ENCODE measurements around the gene FAM177A1. TPM values are rescaled to one million over a fixed set of nuclear protein-coding genes. Genes with fewer than 3 reads are reported as not detected.
A peak's percentile ranks its signal among the peaks of the same experiment; 100 is the strongest.
"Not testable (repeated sequence)": the region's sequence is repeated elsewhere in the genome, so short reads cannot be mapped to it uniquely, and the experiment has no call there.

The FAM177A1 gene
- total and polyA plus RNA-seq, 4 donors = 70.7 to 96.4 (median 83.2) TPM

DNA sequence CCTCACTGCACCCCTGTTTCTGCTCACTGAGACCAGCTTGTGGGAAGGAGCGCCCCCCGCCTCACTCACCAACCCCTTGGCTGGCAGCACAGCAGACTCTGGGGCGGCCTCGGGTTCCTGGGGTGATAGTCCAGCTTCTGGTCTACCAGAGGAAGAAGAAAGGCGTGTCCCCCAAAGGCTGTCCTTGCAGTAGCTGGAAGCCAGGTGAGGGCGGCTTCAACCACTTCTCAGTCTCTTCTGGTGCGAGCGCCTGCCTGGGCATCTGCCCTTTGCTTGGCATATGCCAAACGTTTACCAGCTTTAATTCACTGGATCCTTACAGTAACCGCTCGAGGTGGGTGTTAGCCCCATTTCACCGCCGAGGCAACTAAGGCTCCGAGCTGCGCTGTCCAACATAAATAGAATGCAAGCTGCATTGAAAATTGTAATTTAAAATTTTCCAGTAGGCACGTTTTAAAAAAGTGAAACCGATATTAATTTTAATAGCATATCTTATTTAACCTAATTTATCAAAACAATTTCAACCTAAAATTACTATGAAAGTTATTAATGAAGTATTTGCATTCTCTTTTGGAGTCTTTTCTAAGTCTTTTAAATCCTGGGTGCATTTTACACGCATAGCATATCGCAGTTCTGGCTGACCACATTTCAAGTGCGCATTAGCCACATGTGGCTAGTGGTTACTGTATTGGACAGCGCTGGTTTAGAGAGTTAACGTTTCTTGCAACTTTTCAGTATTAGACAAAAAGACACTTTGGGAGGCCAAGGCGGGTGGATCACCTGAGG is 872 bp downstream of the FAM177A1 start:
- intact Hi-C loops (cut with DNase I) = loop anchor here (2.0 to 5.0 kb wide), 3 partner anchors 65 to 75 kb away; partner anchors contain the start of genes PPP2R3C (in 2 of the 2), SRP54 (in 2 of the 2) and PRORP (in 1 of the 2)

DNA sequence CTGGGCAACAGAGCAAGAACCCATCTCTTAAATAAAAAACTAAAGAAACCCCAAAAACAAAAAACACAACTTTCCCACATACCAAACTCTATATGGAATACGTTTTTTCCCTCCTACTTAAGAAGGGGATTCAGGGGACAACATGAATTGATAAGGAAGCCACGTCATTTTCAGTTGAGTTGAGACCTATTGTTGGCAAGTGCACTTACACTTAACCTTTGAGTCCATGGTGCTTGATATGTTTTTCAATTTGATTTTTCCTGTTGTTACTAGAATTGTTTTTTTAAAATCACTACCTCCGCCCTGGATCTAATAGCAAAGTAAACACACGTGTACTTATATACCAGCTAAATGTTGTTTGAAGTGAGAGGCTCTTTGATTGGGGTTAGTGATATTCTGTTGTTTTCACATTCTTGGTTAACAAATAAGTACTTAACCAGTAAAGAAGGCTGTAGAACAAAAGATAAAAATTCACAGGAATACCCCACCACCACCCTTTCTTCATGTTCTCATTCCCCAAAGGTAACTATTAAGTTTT is 2.0 kb downstream of the FAM177A1 start:
- H3K9me3 ChIP-seq (ENCODE audit: control insufficient read depth, low read length) = no peaks in the 10 kb centered on the region
- H3K4me3 ChIP-seq (ENCODE audit: low read length in 2 of 2) = no peak overlapping the region
- no peak overlapping the region for H3K27ac ChIP-seq (ENCODE audit: low read depth in 1 of 2, low read length in 2 of 2)
- intact Hi-C loops (cut with DNase I) = loop anchor here (2.0 to 5.0 kb wide), 3 partner anchors 66 to 74 kb away; partner anchors contain the start of genes PPP2R3C (in 2 of the 2), SRP54 (in 2 of the 2) and PRORP (in 1 of the 2)
- peaks cover 0 to 6% of the 10 kb centered on the region in 2 donors for H3K4me1 ChIP-seq (ENCODE audit: control insufficient read depth in 1 of 2, insufficient read depth in 2 of 2, low read length in 2 of 2)
- ATAC-seq (ENCODE audit: low FRiP score) (no peak), DNase-seq (no peak)
- H3K36me3 ChIP-seq (ENCODE audit: control insufficient read depth in 1 of 2, insufficient read depth in 2 of 2, low read length in 1 of 2) = no peaks in the 10 kb centered on the region
- no peaks in the 10 kb centered on the region for H3K27me3 ChIP-seq (ENCODE audit: control insufficient read depth in 1 of 2, insufficient read depth in 2 of 2, low read length in 1 of 2)
- 50 to 66% methylated on average over 4 of the region's 4 CpGs for WGBS, 2 donors

More for the DNA sequence above, 872 bp downstream of the FAM177A1 start:
- no peaks in the 10 kb centered on the region for H3K9me3 ChIP-seq (ENCODE audit: control insufficient read depth, low read length)
- ATAC-seq (ENCODE audit: low FRiP score) = peak; percentile 48
- peak overlapping the region; percentile 87 to 97 for H3K27ac ChIP-seq (ENCODE audit: low read depth in 1 of 2, low read length in 2 of 2)
- no peaks in the 10 kb centered on the region for H3K27me3 ChIP-seq (ENCODE audit: control insufficient read depth in 1 of 2, insufficient read depth in 2 of 2, low read length in 1 of 2)
- peaks cover 0 to 6% of the 10 kb centered on the region in 2 donors for H3K4me1 ChIP-seq (ENCODE audit: control insufficient read depth in 1 of 2, insufficient read depth in 2 of 2, low read length in 2 of 2)
- DNase-seq = peak in 1 of 2 donors; percentile 75
- 22% methylated on average over 23 of the region's 23 CpGs for WGBS, 2 donors
- no peaks in the 10 kb centered on the region for H3K36me3 ChIP-seq (ENCODE audit: control insufficient read depth in 1 of 2, insufficient read depth in 2 of 2, low read length in 1 of 2)
- peak overlapping the region; percentile 67 to 83 for H3K4me3 ChIP-seq (ENCODE audit: low read length in 2 of 2)

DNA sequence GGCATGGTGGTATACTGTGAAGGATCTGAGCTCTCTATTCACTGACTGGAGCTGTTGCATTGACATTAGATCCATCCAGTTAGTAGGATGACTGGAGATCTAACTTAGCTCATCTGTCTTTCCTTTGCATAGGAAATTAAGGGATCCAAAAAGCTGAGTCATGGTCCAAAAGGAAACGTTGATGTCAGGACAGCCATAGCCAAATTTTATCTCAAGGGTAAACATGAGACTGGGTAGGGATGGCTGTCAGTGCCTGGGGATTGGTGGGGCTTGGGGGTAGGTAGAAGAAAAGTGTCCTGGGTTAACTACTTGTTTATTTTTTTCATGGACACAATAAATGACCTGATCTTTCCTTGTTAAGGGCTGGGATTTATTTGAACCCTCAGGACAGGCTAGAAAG is 4.6 kb downstream of the FAM177A1 start:
- 0% methylated on average over 1 of the region's 1 CpG for WGBS, 2 donors
- Histone ChIP-seq H3K4me1 (ENCODE audit: control insufficient read depth in 1 of 2, insufficient read depth in 2 of 2, low read length in 2 of 2) (peaks cover 0 to 6% of the 10 kb centered on the region in 2 donors), H3K36me3 (ENCODE audit: control insufficient read depth in 1 of 2, insufficient read depth in 2 of 2, low read length in 1 of 2) (no peaks in the 10 kb centered on the region), H3K4me3 (ENCODE audit: low read length in 2 of 2) (no peak overlapping the region), H3K9me3 (ENCODE audit: control insufficient read depth, low read length) (no peaks in the 10 kb centered on the region), H3K27me3 (ENCODE audit: control insufficient read depth in 1 of 2, insufficient read depth in 2 of 2, low read length in 1 of 2) (no peaks in the 10 kb centered on the region), H3K27ac (ENCODE audit: low read depth in 1 of 2, low read length in 2 of 2) (no peak overlapping the region)
- ATAC-seq (ENCODE audit: low FRiP score) = no peak
- intact Hi-C loops (cut with DNase I) = loop anchor here in 1 of 2 donors (10.0 kb wide), 1 partner anchor 364 kb away; no protein-coding TSS in a partner anchor
- no peak for DNase-seq

DNA sequence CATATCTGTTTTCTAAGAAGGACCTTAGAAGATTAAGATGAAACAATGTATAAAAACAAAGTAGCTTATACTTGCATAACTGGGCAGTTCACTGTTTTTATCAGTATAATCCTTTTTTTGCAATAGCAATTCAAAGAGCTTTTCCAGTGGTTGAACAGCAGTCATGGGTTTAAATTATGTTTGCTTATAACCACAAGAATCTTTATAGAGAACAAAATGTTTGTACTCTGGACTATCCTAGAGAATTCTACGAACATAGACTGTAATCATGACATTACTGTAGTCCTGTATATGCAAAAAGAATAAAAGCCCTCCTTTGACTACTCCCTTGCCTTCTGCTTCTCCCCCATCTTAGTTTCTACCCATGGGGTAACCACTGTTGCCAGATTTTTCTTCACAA is 5.7 kb downstream of the FAM177A1 start:
- Histone ChIP-seq H3K4me3 (ENCODE audit: low read length in 2 of 2) (no peak overlapping the region), H3K27me3 (ENCODE audit: control insufficient read depth in 1 of 2, insufficient read depth in 2 of 2, low read length in 1 of 2) (no peaks in the 10 kb centered on the region), H3K27ac (ENCODE audit: low read depth in 1 of 2, low read length in 2 of 2) (no peak overlapping the region), H3K9me3 (ENCODE audit: control insufficient read depth, low read length) (no peaks in the 10 kb centered on the region), H3K4me1 (ENCODE audit: control insufficient read depth in 1 of 2, insufficient read depth in 2 of 2, low read length in 2 of 2) (peaks cover 0 to 6% of the 10 kb centered on the region in 2 donors), H3K36me3 (ENCODE audit: control insufficient read depth in 1 of 2, insufficient read depth in 2 of 2, low read length in 1 of 2) (no peaks in the 10 kb centered on the region)
- 91 to 97% methylated on average over 1 of the region's 1 CpG for WGBS, 2 donors
- intact Hi-C loops (cut with DNase I) = loop anchor here in 1 of 2 donors (10.0 kb wide), 1 partner anchor 363 kb away; no protein-coding TSS in a partner anchor
- no peak for DNase-seq
- ATAC-seq (ENCODE audit: low FRiP score) = no peak

DNA sequence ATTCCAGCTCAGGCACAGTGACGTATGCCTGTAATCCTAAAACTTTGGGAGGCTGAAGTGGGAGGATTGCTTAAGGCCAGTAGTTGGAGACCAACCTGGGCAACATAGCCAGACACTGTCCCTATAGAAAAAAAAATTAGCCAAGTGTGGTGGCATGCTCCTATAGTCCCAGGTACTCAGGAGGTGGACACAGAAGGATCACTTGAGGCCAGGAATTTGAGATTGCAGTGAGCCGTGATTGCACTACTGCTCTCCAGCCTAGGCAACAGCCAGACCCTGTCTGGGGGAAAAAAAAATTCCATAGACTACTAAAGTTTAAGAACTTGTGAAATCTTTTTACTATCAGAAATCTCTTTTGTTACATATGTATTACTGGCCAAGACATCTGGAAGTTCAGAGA is 6.6 kb downstream of the FAM177A1 start:
- Histone ChIP-seq H3K36me3 (ENCODE audit: control insufficient read depth in 1 of 2, insufficient read depth in 2 of 2, low read length in 1 of 2) (no peaks in the 10 kb centered on the region), H3K27me3 (ENCODE audit: control insufficient read depth in 1 of 2, insufficient read depth in 2 of 2, low read length in 1 of 2) (no peaks in the 10 kb centered on the region), H3K27ac (ENCODE audit: low read depth in 1 of 2, low read length in 2 of 2) (peak overlapping the region in 1 of 2 donors; percentile 43), H3K9me3 (ENCODE audit: control insufficient read depth, low read length) (no peaks in the 10 kb centered on the region), H3K4me1 (ENCODE audit: control insufficient read depth in 1 of 2, insufficient read depth in 2 of 2, low read length in 2 of 2) (peaks cover 0 to 6% of the 10 kb centered on the region in 2 donors), H3K4me3 (ENCODE audit: low read length in 2 of 2) (no peak overlapping the region)
- no peak for ATAC-seq (ENCODE audit: low FRiP score)
- intact Hi-C loops (cut with DNase I) = loop anchor here in 1 of 2 donors (10.0 kb wide), 1 partner anchor 362 kb away; no protein-coding TSS in a partner anchor
- WGBS, 2 donors = 63 to 86% methylated on average over 2 of the region's 2 CpGs
- DNase-seq = no peak

DNA sequence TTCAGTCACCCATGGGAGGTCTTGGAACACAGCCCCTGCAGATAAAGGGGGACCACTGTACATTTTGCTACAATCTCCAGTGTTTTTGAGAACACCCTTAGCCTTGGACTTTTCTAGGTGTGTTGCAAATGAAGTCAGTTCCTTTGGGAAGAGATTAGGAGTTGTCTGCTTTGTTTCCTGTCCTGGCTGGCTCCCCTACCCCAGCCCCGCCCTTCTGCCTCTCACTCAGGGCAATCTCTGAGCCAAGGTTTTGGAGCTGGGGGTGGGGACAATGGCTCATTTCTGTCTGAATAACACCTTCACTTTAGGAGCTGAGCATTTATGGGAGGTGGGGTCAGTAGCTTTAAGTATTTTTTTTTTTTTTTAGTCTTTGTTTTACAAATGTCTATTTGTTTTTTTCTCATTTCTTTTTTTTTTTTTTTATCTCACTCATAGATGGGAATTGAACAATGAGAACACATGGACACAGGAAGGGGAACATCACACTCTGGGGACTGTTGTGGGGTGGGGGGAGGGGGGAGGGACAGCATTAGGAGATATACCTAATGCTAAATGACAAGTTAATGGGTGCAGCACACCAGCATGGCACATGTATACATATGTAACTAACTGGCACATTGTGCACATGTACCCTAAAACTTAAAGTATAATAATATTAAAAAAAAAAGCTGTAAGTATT is 15.2 kb downstream of the FAM177A1 start:
- H3K4me3 ChIP-seq (ENCODE audit: low read length in 2 of 2); H3K27ac ChIP-seq (ENCODE audit: low read depth in 1 of 2, low read length in 2 of 2); H3K9me3 ChIP-seq (ENCODE audit: control insufficient read depth, low read length); DNase-seq; H3K27me3 ChIP-seq (ENCODE audit: control insufficient read depth in 1 of 2, insufficient read depth in 2 of 2, low read length in 1 of 2); intact Hi-C loops (cut with DNase I); ATAC-seq (ENCODE audit: low FRiP score); H3K4me1 ChIP-seq (ENCODE audit: control insufficient read depth in 1 of 2, insufficient read depth in 2 of 2, low read length in 2 of 2); H3K36me3 ChIP-seq (ENCODE audit: control insufficient read depth in 1 of 2, insufficient read depth in 2 of 2, low read length in 1 of 2): not testable (repeated sequence)
- 61 to 89% methylated on average over 1 of the region's 1 CpG for WGBS, 2 donors

DNA sequence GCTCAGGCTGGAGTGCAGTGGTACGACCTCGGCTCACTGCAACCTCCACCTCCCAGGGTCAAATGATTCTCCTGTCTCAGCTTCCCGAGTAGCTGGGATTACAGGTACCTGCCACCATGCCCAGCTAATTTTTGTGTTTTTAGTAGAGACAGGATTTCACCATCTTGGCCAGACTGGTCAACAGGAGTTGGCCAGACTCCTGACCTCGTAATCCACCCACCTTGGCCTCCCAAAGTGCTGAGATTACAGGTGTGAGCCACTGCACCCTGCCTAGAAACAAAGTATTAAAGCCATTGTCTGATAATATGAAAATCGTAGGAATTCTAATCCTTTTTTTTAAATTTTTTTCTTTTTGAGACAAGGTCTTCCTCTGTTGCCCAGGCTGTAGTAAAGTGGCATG is 19.7 kb downstream of the FAM177A1 start:
- intact Hi-C loops (cut with DNase I); H3K4me3 ChIP-seq (ENCODE audit: low read length in 2 of 2); ATAC-seq (ENCODE audit: low FRiP score); H3K4me1 ChIP-seq (ENCODE audit: control insufficient read depth in 1 of 2, insufficient read depth in 2 of 2, low read length in 2 of 2); H3K9me3 ChIP-seq (ENCODE audit: control insufficient read depth, low read length); DNase-seq; H3K27ac ChIP-seq (ENCODE audit: low read depth in 1 of 2, low read length in 2 of 2); H3K27me3 ChIP-seq (ENCODE audit: control insufficient read depth in 1 of 2, insufficient read depth in 2 of 2, low read length in 1 of 2): not testable (repeated sequence)
- H3K36me3 ChIP-seq (ENCODE audit: control insufficient read depth in 1 of 2, insufficient read depth in 2 of 2, low read length in 1 of 2) = peaks cover 2 to 13% of the 10 kb centered on the region in 2 donors
- 93 to 94% methylated on average over 5 of the region's 5 CpGs for WGBS, 2 donors

DNA sequence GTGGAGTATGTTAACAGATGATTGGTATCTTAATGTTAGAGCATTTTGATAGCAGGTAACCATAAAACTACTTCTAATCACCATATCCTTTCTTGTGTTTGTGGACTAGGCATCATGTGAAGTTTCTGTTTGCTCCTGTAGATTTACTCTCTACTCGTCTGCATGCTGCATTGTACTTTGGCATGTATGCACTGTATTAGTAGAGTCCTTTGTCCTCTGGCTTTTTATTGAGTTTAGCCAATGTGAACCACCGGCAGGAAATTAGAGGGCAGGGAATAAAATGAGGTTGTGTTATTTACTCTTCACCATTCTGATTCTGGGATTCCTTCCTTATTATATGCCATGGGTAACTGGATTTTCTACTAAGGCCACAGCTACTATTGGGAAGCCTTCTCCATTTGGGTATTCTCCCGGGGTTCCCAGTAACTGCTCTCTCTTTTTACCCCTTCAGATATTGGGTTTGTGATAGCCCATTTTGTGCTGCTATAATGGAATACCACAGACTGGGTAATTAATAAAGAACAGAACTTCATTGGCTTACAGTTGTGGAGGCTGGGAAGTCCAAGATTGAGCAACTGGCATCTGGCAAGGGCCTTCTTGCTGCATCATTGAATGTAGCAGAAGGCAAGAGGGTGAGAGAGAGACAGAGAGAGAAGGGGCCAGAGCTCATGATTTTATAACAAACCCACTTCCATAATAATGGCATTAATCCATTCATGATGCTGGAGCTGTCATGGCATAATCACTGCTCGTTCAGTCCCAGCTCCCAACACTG is 22.4 kb downstream of the FAM177A1 start:
- H3K27ac ChIP-seq (ENCODE audit: low read depth in 1 of 2, low read length in 2 of 2) = no peak overlapping the region
- no peaks in the 10 kb centered on the region for H3K9me3 ChIP-seq (ENCODE audit: control insufficient read depth, low read length)
- ATAC-seq (ENCODE audit: low FRiP score) (no peak), DNase-seq (no peak)
- H3K4me3 ChIP-seq (ENCODE audit: low read length in 2 of 2) = no peak overlapping the region
- no peaks in the 10 kb centered on the region for H3K4me1 ChIP-seq (ENCODE audit: control insufficient read depth in 1 of 2, insufficient read depth in 2 of 2, low read length in 2 of 2)
- no peaks in the 10 kb centered on the region for H3K27me3 ChIP-seq (ENCODE audit: control insufficient read depth in 1 of 2, insufficient read depth in 2 of 2, low read length in 1 of 2)
- peaks cover 2 to 13% of the 10 kb centered on the region in 2 donors for H3K36me3 ChIP-seq (ENCODE audit: control insufficient read depth in 1 of 2, insufficient read depth in 2 of 2, low read length in 1 of 2)
- 96 to 98% methylated on average over 4 of the region's 4 CpGs for WGBS, 2 donors
- intact Hi-C loops (cut with DNase I) = no loop called here

Data from aorta (tissue), 5 donors.